Measurements from ENCODE around the gene ZNF45.
"Not testable (repeated sequence)": the region's sequence is repeated elsewhere in the genome, so short reads cannot be mapped to it uniquely, and the experiment has no call there.

Gene ZNF45

DNA sequence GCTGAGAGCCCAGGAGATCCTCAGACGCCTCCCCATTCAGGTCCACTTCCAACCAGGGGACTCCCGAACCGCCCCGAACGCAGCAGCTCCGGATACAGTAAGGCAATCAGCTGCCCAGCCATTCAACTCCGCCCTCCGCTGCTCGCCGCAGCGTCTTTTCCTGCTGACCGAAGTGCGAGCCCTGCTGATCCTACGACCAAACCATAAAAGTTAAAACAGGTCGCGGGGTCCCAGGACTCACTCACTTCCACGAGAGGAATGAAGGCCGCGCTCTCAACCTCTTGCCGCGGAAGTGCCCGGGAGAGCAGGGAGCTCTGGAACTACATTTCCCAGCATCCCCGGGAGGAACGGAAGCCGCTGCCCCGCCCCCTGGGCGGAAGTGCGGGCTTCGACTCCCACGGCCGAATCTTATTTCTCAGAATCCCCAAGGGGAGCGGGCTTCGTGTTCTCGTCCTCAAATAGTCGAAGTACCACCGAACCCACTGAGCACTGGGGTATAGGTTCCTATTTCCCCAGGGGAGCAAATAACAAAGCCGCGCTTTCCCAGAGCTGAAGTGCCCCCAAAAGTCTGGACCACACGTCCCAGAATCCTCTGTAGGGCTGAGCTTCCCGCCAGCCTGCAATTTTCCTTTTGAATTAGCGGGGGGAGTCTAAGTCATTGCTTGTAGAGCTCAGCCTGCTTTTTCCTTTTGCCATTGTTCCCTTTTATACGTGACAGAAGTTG, at the start of gene ZNF45:
Gene ZNF45 (minus strand): TSS at position 298 of the 724 bp plus-strand sequence. CDS start 13,097 bp downstream, outside the sequence.
- peak; percentile 89 for DNase-seq

DNA sequence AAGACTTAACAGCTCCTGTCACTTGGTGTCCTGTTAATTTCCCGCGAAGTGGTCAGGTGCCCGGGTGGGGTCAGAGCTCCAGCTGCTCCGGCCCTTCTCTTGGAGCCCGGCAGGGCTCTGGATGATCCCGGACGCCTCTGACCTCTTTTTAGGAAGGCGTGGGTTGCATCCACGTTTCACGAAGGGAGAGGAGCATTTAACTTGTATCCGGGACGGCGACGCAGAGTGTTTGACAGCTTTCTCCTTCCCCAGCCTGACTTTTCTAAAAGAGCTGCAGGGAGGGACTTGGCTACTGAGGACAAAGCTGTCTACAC, 49.6 kb upstream of the ZNF45 start:
- no peak for DNase-seq

DNA sequence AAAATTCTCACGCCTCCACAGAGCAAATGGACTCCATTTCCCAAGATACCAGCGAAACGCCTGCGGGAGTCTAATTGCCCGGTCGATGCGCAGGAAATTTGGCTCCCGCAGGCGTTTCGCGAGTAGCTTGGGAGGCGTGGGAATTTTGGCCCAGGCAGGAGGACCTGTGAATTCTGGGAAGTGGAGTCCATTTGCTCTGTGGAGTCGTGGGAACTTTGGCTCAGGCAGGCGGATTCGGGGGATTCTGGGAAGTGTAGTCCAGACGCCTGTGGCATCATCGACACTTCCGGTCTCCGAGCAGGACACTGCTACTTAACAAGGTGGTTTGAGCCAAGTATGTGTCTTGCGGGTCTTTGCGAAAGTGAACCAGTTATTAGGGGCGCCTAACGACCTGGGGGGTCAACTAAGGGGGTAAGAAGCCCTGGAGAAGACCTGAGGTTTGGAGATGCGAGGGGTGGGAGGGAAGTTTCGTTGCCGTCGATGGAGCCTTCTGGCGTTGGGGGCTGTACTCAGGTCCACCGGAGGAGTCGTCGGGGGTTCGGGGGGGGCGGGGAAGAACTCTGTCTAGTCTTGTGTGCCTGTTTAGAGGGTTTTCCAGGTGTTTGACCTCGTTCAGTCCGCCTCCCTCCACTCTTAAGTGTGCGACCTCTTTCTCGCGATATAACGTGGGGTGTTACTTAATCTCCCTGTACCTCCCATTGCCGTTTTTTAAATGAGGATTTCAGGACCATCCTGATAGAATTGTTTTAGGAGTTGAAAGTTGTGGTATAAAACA, 49.0 kb upstream of the ZNF45 start, which contains the start of gene ZNF155:
Gene ZNF155 (plus strand): TSS at position 277 of the 775 bp plus-strand sequence. CDS start 4,356 bp downstream, outside the sequence.
- peak; percentile 98 for DNase-seq

DNA sequence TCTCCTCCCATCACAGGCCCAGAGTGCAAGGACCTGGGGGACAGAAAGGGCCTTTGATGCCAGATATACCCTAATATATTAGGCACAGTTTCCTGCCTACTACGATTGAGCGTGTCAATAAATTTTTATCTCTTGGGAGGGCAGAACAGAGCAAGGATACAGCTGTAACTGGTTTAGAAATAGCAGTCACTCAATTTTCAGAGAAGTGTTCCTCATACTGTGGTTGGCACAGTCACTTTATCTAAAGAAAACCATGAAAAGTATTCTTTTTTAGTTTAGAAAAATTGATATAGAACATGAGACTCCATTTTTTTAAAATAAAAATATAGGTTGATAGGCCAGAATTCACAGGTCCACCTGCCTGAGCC, 48.4 kb upstream of the ZNF45 start:
- no peak for DNase-seq

DNA sequence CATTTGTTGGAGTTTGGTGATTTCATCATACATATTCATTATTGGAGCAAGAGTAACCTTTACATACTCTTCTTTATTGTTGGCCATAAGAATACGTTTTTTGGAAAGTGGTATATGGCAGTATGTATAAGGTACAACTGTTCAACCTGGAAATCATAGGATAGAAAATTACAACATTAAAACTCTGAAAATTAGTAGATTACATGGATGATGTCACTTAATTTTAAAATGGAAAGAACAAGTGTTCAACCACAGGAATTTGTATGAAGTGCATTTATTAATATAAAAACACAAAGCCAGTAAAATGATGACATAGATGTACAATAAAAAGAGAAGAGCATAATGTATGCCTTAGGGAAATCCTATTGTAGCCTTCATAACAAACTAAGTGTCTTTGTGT, 41.6 kb upstream of the ZNF45 start:
- no peak for DNase-seq

DNA sequence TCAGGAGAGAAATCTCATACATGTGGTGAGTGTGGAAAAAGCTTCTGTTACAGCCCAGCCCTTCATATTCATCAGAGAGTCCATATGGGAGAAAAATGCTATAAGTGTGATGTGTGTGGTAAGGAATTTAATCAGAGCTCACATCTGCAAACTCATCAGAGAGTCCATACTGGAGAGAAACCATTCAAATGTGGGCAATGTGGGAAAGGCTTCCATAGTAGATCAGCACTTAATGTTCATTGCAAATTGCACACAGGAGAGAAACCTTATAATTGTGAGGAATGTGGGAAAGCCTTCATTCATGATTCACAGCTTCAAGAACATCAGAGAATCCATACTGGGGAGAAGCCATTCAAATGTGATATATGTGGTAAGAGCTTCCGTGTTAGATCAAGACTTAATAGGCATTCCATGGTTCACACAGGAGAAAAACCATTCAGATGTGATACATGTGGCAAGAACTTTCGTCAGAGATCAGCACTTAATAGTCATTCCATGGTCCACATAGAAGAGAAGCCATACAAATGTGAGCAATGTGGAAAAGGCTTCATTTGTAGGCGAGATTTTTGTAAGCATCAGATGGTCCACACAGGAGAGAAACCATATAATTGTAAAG, 31.1 kb upstream of the ZNF45 start:
- DNase-seq: no peak

DNA sequence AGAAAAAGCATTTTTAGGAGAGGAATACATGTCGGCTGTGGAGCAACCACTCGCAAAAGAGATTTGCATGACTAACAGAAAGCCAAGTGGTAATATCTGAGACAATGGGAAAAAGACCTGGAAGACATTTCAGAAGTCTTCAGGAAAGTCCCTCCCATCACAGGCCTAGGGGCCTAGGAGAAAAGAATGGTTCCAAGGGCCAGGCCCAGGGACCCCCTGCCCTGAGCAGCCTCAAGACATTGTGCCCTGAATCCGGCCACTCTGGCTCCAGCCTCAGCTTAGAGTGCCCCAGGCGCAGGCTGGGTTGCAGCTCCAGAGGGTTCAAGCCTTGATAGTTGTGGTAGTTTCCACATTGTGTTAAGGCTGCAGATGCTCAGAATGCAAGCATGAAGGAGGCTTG, 25.3 kb upstream of the ZNF45 start:
- DNase-seq: no peak

DNA sequence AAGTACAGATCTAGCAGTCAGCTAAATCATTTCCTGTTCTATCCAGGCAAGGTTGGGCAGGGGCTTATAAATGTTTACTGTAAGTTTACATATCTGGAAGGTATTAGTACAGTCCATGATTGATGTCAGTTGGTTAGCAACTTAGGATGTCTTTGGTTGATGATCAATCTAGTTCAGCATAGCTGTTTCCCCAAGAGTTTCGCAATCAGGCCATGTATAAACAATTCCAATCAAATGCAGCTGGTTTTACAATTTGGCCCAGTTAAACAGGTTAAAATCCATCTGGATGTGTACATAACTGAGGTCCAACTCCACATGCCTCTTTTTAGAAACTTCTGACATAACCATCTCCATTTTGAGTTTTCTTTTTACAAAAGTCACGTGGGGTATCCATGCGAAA, 22.8 kb upstream of the ZNF45 start:
- no peak for DNase-seq

DNA sequence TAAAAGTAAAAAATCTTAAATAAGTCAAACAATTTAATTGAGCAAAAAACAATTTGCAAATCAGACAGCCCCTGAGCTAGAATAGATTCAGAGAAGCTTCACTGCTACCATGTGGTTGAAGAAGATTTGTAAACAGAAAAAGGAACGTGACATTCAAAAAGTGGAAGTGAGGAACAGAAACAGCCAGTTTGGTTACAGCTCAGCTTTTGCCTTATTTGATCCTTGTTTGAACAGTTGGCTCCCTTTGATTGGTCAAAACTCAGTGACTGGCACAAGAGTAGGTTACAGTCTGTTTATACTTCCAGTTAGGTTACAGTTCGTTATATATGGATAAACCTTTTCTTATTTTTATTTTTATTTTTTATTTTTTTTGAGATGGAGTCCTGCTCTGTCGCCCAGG, 21.7 kb upstream of the ZNF45 start:
- DNase-seq: no peak

DNA sequence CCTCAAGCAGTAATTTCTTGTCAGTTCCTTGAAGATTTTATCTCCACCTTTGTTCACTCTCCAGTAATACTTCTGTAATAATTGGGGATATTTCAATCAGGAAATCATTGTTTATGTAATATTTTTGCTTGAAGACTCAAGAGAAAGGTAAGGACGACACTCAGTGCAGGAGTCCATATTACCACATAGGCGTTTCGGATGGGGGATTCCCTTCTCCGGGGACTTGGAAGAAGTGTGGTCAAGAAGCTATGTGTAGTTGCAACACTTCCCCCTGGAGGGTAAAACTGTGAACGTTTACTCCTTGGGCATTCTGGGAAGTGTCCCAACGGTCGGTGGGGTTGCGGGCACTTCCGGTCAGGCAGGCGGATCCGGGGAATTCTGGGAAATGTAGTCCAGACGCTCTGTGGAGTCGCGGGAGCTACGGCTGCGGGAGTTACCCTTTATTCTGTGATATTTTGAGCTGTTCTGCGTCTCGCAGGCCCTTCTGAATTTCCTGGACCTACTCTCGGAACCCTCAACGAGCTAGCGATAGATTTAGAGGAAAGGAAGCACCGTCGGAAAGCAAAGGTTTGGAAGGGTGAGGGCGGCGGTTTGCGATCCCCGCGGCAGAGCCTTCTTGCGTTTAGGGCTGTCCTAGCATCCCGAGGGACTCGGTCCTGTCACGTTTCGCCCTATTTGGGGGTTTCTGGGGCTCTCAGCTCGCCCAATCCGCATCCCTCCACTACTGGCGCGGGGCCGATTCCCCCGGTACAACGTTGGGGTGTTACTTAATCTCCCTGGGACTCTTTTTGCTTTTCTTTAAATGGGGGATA, 16.0 kb upstream of the ZNF45 start, which contains the start of gene ZNF221:
Gene ZNF221 (plus strand): TSS at position 395 of the 812 bp plus-strand sequence. CDS start 11,499 bp downstream, outside the sequence.
- peak; percentile 97 for DNase-seq

DNA sequence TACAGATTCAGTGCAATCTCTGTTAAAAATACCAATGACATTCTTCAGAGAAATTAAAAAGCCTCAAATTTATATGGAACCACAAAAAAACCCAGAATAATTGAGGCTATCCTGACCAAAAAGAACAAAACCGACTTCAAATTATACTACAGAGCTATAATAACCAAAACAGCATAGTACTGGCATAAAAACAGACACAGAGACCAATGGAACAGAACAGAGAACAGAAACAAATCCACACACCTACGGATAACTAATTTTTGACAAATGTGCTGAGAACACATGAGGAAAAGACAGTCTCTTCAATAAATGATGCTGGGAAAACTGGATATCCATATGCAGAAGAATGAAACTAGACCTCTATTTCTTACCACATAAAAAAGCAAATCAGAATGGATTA, 14.7 kb upstream of the ZNF45 start:
- not testable (repeated sequence) for DNase-seq

DNA sequence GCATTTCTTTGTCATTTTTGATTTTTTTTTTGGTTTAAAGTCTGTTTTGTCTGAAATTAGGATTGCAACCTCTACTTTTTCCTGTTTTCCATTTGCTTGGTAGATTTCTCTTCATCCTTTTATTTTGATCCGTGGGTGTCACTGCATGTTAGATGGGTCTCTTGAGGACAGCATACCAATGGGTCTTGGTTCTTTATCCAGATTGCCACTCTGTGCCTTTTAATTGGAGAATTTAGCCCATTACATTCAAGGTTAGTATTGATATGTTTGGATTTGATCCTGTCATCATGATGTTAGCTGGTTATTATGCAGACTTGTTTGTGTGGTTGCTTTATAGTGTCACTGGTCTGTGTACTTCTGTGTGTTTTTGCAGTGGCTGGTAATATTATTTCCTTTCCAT, 12.3 kb upstream of the ZNF45 start:
- not testable (repeated sequence) for DNase-seq

DNA sequence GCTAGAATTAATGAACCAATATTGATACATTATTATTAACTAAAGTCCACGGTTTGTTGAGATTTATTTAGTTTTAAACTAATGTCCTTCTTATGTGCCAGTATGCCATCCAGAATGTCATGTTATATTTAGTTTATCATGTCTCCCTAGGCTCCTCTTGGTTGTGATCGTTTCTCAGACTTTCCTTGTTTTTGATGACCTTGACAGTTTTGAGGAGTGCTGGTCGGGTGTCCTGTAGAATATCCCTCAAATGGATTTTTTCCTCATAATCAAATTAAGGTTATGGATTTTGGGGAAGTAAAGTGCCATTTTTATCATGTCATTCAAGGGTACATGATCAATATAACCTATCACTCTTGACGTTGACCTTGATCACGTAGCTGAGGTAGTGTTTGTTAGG, 6.1 kb upstream of the ZNF45 start:
- DNase-seq: no peak

DNA sequence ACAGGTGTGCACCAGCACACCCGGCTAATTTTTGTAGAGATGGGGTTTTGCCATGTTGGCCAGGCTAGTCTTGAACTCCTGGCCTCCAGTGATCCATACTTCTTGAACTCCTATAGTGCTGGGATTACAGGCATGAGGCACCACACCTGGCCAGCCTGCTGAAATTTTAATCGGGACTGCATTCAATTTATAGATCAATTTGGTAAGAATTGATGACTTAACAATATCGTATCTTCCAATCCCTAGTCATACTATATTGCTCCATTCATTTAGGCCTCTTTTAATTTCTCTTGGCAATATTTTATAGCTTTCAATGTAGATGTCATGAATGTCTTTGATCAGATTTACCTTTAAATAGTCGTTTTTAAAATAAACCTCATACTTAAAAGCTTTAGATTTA, 5.6 kb upstream of the ZNF45 start:
- no peak for DNase-seq

DNA sequence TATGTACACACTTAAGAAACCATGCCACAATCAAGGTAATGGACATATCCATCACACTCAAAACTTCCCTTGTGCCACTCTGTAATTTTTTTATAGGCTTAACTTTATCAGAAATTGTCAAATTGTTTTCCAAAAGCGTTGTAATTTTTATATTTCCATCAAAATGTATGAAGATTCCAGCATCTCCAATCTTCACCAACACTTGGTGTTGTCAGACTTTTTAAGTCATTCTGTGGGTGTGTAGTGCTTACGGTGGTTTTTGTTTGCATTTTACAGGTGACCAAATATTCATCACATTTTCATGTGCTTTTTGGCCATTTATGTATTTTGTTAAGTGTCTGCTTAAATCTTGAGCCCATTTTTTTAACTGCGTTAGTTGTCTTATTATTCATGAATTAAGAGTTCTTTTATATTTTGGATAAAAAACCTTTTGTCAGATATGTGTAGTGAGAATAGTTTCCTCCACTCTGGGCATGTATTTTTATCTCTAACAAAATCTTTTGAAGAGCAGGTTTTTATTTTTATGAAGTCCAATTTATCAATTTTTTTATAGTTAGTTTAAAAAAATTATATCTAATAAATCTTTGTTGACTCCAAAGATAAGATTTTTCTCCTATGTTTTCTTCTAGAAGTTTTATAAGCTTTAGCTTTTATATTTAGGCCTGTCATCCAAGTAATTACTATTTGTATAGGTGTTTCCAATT, 4.6 kb upstream of the ZNF45 start:
- DNase-seq: no peak

DNA sequence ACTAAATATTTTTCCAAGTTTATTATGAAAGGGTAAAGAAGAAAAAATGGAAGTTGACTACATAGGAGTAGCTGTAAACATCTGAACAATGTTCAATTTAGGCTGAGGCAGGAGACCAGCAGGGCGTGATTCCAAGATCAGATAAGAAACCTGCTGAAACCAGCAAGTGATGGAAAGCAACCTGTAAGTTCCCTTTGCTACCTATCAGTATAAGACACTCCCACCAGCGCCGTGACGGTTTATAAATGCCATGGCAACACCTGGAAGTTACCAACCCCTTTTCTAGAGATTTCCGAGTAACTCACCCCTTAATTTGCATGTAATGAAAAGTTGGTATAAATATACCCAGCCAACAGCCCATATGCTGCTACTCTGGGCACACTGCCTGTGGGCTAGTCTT, 1.1 kb upstream of the ZNF45 start:
- DNase-seq: no peak

DNA sequence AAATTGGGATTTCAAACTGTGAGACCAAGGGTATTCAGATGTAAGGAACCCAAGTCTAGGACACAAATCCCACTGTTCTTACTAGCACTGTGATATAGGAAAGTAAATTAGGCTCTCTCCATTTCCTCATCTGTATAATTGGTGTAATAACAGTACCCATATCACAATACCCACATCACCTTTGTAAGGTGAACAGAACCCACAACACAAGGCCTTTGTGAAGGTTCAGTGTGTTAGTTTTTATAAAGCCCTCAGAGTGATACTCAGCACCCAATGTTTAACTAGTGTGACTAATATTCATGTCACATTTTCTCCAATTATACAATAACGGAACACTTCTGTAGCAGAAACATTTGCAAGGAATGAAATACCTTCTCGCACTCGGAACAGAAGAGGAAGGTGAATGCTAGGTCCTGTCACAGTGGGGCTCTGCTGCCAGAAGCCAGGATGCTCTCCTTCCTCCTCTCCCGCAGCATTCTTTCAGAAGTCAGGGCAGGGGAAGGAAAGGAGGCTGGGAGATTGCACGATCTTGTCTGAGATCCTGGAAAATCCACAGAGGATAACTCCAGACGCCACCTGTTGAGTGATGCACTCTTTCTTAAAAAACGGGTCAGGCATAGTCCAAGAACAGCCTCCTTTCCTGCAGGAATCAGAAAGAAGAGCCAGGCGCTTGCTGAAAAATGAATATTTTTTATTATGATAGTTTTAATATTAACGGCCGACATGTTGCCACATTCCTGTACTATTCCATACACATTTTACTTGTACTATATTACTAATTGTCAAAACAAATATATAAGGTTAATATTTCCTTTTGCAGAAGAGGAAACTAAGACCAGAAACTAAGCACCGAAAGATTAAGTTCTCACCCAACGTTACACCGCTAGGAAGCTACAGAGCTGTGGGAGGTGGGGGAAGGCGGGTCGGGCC, 762 bp downstream of the ZNF45 start:
- DNase-seq: no peak

DNA sequence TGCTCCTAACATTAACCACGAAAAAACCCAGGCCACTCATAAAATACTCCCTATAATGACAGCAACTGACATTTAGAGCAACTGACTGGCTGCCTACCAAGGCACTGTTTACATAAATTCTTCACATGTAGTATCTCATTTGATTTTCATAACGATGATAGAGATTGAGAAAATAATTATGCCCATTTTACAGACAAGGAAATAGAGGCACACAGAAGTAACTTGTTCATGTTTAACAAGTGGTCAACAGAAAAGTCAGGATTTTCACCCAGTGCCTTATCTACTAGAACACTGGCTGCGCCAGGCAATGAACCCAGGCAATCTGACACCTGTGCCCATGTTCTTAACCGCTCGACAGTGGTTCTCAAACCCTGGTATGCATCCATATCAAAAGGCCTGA, 6.3 kb downstream of the ZNF45 start:
- DNase-seq: no peak

DNA sequence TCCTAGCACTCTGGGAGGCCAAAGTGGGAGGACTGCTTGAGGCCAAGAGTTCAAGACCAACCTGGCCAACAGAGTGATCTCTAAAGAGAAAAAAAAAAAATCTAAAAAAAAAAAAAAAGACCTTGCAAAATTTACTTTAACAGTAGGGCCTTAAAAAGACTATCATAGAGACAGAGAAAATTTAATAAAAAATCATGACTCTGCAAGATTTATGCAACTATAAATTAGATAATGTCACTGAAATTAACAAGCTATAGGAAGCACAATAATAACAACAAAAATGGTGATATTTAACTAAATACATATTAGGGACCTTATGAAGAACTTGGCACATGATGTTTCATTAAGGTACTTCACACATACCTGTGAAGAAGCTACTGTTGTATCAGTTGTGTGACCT, 11.2 kb downstream of the ZNF45 start:
- no peak for DNase-seq

DNA sequence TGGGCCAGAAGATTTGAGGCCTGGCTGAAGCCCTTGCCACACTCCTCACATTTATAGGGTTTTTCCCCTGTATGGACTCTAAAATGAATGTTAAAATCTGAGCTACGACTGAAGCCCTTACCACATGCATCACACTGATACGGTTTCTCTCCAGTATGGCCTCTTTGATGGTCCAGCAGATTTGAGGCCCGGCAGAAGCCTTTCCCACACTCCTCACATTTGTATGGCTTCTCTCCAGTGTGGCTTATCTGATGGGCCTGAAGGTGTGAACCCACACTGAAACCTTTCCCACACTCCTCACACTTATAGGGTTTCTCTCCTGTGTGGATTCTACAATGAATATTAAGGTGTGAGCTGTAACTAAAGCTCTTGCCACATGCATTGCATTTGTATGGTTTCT, 21.0 kb downstream of the ZNF45 start:
- DNase-seq: no peak

DNA sequence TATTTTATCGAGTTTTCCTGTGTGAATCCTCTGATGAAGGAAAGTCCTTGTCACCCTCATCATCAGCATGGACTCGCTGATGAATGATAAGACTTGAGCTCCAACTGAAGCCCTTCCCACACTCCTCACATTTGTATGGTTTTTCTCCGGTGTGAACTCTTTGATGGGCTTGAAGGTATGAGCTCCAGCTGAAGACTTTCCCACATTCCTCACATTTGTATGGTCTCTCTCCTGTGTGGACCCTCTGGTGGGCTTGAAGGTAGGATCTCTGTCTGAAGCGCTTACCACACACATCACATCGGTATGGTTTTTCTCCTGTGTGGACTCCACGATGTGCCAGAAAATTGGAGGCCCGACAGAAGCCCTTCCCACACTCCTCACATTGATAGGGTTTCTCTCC, 21.7 kb downstream of the ZNF45 start:
- no peak for DNase-seq

All from NCI-H226 (cell line).